Measurements from ENCODE around the gene RRAGC. TPM values are rescaled to one million over a fixed set of nuclear protein-coding genes. Genes with fewer than 3 reads are reported as not detected.

RRAGC gene
- polyA plus RNA-seq, 1 donor from 2014 or later: 23.6 TPM

GRCh38 chr1:38819040-38819439 lies 40.5 kb downstream of the RRAGC start:
- H3K27ac ChIP-seq (ENCODE audit: low read length): no peak overlapping the region
- H4K20me1 ChIP-seq (ENCODE audit: insufficient read depth): no peaks in the 10 kb centered on the region
- H3K79me2 ChIP-seq (replicated peaks; ENCODE audit: insufficient read depth, low read length): no peaks in the 10 kb centered on the region
- H3K9me2 ChIP-seq (ENCODE audit: insufficient read depth, low read length): no peaks in the 10 kb centered on the region
- H3K4me2 ChIP-seq (ENCODE audit: low read length): no peak overlapping the region
- H3K36me3 ChIP-seq (ENCODE audit: insufficient read depth, low read length): no peaks in the 10 kb centered on the region
- no peak overlapping the region for H3K9ac ChIP-seq (ENCODE audit: low read length)
- no peaks in the 10 kb centered on the region for H3K9me3 ChIP-seq (ENCODE audit: low read length)
- no peak overlapping the region for H3K4me3 ChIP-seq (ENCODE audit: low read length)
- no peak for TF ChIP-seq RAD21 (conservative IDR thresholded peaks at IDR 0.05)
- no peak overlapping the region for H2AFZ ChIP-seq (ENCODE audit: low read depth, low read length)
- H3K27me3 ChIP-seq (ENCODE audit: insufficient read depth, low read depth, low read length): peaks cover 15% of the 10 kb centered on the region
- H3F3A ChIP-seq (ENCODE audit: insufficient read depth, low read length, poor library complexity, severe bottlenecking): no peaks in the 10 kb centered on the region

- Histone ChIP-seq H4K20me1 (ENCODE audit: insufficient read depth) (no peaks in the 10 kb centered on the region), H3K36me3 (ENCODE audit: insufficient read depth, low read length) (no peaks in the 10 kb centered on the region), H2AFZ (ENCODE audit: low read depth, low read length) (no peak overlapping the region), H3K27me3 (ENCODE audit: insufficient read depth, low read depth, low read length) (peaks cover 15% of the 10 kb centered on the region), H3K9me2 (ENCODE audit: insufficient read depth, low read length) (no peaks in the 10 kb centered on the region), H3K4me3 (ENCODE audit: low read length) (peak overlapping the region; percentile 63), H3F3A (ENCODE audit: insufficient read depth, low read length, poor library complexity, severe bottlenecking) (no peaks in the 10 kb centered on the region), H3K9me3 (ENCODE audit: low read length) (no peaks in the 10 kb centered on the region), H3K27ac (ENCODE audit: low read length) (no peak overlapping the region), H3K79me2 (replicated peaks; ENCODE audit: insufficient read depth, low read length) (no peaks in the 10 kb centered on the region), H3K4me2 (ENCODE audit: low read length) (no peak overlapping the region), H3K9ac (ENCODE audit: low read length) (peak overlapping the region; percentile 42)
- peak; percentile 97 for TF ChIP-seq CTCF (IDR thresholded peaks at IDR 0.05; ENCODE audit: poor library complexity, severe bottlenecking)
- TF ChIP-seq EP300 (conservative IDR thresholded peaks at IDR 0.05; ENCODE audit: poor library complexity, severe bottlenecking): peak; percentile 24
- TF ChIP-seq REST (IDR thresholded peaks at IDR 0.05; ENCODE audit: borderline replicate concordance): no peak
- TF ChIP-seq SMC3 (conservative IDR thresholded peaks at IDR 0.05; ENCODE audit: poor library complexity): peak; percentile 96
- TF ChIP-seq MXI1 (conservative IDR thresholded peaks at IDR 0.05; ENCODE audit: poor library complexity, severe bottlenecking): peak; percentile 50
- no peak for TF ChIP-seq POLR2AphosphoS5 (IDR thresholded peaks at IDR 0.05)
- TF ChIP-seq EZH2 (IDR thresholded peaks at IDR 0.05; ENCODE audit: borderline replicate concordance, insufficient read depth, low read length, poor library complexity, severe bottlenecking): no peak
- TF ChIP-seq TAF1 (IDR thresholded peaks at IDR 0.05; ENCODE audit: low read depth): no peak
- TF ChIP-seq RAD21 (conservative IDR thresholded peaks at IDR 0.05): peak; percentile 97
Observed at GRCh38 chr1:38818175-38818976, 41.2 kb downstream of the RRAGC start.
